Measurements from ENCODE around the gene PKD2L1. TPM values are rescaled to one million over a fixed set of nuclear protein-coding genes. Genes with fewer than 3 reads are reported as not detected.
"Not testable (repeated sequence)": the region's sequence is repeated elsewhere in the genome, so short reads cannot be mapped to it uniquely, and the experiment has no call there.

PKD2L1 gene
- total RNA-seq, 2 donors from 2014 or later = 0.09 to 0.34 TPM

GRCh38 chr10:100287756-100288155 lies 42.3 kb downstream of the PKD2L1 start:
- Histone ChIP-seq H3K4me3 (no peak overlapping the region), H3K27me3 (replicated peaks; ENCODE audit: insufficient read depth) (no peaks in the 10 kb centered on the region), H3K27ac (no peak overlapping the region), H3K4me1 (replicated peaks) (no peaks in the 10 kb centered on the region), H3K36me3 (no peaks in the 10 kb centered on the region), H3K9me3 (no peaks in the 10 kb centered on the region)
- 93% methylated on average over 6 of the region's 6 CpGs for WGBS
- DNase-seq (ENCODE audit: low spot score) = no peak
- intact Hi-C loops (cut with DNase I) = no loop called here
- TF ChIP-seq POLR2AphosphoS5 (IDR thresholded peaks at IDR 0.05) = no peak
- no peak for TF ChIP-seq POLR2A (IDR thresholded peaks at IDR 0.05)
- TF ChIP-seq, protein P1, sequence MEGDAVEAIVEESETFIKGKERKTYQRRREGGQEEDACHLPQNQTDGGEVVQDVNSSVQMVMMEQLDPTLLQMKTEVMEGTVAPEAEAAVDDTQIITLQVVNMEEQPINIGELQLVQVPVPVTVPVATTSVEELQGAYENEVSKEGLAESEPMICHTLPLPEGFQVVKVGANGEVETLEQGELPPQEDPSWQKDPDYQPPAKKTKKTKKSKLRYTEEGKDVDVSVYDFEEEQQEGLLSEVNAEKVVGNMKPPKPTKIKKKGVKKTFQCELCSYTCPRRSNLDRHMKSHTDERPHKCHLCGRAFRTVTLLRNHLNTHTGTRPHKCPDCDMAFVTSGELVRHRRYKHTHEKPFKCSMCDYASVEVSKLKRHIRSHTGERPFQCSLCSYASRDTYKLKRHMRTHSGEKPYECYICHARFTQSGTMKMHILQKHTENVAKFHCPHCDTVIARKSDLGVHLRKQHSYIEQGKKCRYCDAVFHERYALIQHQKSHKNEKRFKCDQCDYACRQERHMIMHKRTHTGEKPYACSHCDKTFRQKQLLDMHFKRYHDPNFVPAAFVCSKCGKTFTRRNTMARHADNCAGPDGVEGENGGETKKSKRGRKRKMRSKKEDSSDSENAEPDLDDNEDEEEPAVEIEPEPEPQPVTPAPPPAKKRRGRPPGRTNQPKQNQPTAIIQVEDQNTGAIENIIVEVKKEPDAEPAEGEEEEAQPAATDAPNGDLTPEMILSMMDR (IDR thresholded peaks at IDR 0.05) = no peak

- 2% methylated on average over 60 of the region's 63 CpGs for WGBS
- H3K9me3 ChIP-seq = no peaks in the 10 kb centered on the region
- no peaks in the 10 kb centered on the region for H3K27me3 ChIP-seq (replicated peaks; ENCODE audit: insufficient read depth)
- no peaks in the 10 kb centered on the region for H3K4me1 ChIP-seq (replicated peaks)
- TF ChIP-seq POLR2A (IDR thresholded peaks at IDR 0.05) (peak; percentile 78), POLR2AphosphoS5 (IDR thresholded peaks at IDR 0.05) (peak; percentile 90)
- TF ChIP-seq, protein P1 (IDR thresholded peaks at IDR 0.05) = peak in 3 of 4 experiments; percentile 20 to 45 (median 45)
- peak; percentile 73 for DNase-seq (ENCODE audit: low spot score)
- H3K36me3 ChIP-seq = no peaks in the 10 kb centered on the region
- H3K27ac ChIP-seq = peak within 1 kb of the TSS; percentile 86 to 92
- H3K4me3 ChIP-seq = peak within 1 kb of the TSS; percentile 83 to 90
- intact Hi-C loops (cut with DNase I) = no loop called here
These were observed 43.7 kb downstream of the PKD2L1 start, which contains the start of gene BLOC1S2 for GRCh38 chr10:100286051-100287033. Gene BLOC1S2, minus strand, starts transcription at chr10:100286680. Its CDS starts 21 bp downstream, at chr10:100286659.

DNA sequence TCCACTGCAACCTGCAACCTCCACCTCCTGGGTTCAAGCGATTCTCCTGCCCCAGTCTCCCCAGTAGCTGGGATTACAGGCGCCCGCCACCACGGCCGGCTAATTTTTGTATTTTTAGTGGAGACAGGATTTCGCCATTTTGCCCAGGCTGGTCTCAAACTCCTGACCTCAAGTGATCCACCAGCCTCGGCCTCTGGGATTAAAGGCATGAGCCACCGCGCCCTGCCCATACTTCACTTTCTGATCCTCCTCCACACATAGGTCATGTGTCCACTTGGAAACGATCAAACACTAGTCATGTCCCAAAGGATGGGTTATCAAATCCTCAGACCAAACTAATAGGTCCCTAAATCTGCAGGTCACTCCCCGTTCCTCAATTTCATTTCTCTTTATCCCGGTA lies 44.7 kb downstream of the PKD2L1 start:
- intact Hi-C loops (cut with DNase I); H3K27me3 ChIP-seq (replicated peaks; ENCODE audit: insufficient read depth); H3K9me3 ChIP-seq; H3K4me1 ChIP-seq (replicated peaks); H3K36me3 ChIP-seq; DNase-seq (ENCODE audit: low spot score): not testable (repeated sequence)
- Histone ChIP-seq H3K27ac (peak overlapping the region in 1 of 2 donors; percentile 92), H3K4me3 (peak overlapping the region; percentile 83 to 90)
- whole genome bisulfite sequencing = 82% methylated on average over 12 of the region's 12 CpGs

DNA sequence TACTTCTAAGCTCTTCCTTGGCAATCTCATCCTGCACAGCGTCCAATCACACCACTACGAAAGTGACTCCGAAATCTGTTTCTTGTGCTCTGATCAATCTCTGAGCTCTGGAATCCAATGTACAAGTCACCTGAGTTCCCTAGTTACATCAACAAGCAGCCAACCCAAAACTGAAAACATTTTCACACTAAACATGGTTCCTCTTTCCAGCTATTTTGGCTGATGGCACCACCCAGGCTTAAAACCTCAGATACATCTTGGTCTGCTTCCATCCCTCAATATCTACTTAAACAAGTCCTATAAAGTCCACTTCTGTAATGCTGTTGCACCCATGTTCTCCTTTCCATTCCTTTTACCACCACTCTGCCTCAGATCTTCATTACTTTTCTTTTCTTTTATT lies 47.1 kb downstream of the PKD2L1 start:
- Histone ChIP-seq H3K9me3 (no peaks in the 10 kb centered on the region), H3K4me1 (replicated peaks) (no peaks in the 10 kb centered on the region), H3K4me3 (no peak overlapping the region), H3K27me3 (replicated peaks; ENCODE audit: insufficient read depth) (no peaks in the 10 kb centered on the region), H3K36me3 (peaks cover 0 to 5% of the 10 kb centered on the region in 2 donors), H3K27ac (no peak overlapping the region)
- intact Hi-C loops (cut with DNase I) = no loop called here
- WGBS = 93% methylated on average over 3 of the region's 3 CpGs
- no peak for TF ChIP-seq POLR2AphosphoS5 (IDR thresholded peaks at IDR 0.05)
- no peak for TF ChIP-seq POLR2A (IDR thresholded peaks at IDR 0.05)
- TF ChIP-seq, protein P1 (IDR thresholded peaks at IDR 0.05) = no peak
- DNase-seq (ENCODE audit: low spot score) = no peak

DNA sequence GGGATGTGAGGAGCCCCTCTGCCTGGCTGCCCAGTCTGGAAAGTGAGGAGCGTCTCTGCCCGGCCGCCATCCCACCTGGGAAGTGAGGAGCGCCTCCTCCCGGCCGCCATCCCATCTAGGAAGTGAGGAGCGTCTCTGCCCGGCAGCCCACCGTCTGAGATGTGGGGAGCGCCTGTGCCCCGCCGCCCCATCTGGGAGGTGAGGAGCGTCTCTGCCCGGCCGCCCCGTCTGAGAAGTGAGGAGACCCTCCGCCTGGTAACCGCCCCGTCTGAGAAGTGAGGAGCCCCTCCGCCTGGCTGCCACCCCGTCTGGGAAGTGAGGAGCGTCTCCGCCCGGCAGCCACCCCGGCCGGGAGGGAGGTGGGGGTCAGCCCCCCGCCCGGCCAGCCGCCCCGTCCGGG lies 53.1 kb downstream of the PKD2L1 start:
- H3K4me3 ChIP-seq; H3K9me3 ChIP-seq; H3K36me3 ChIP-seq; H3K4me1 ChIP-seq (replicated peaks); H3K27me3 ChIP-seq (replicated peaks; ENCODE audit: insufficient read depth); DNase-seq (ENCODE audit: low spot score); intact Hi-C loops (cut with DNase I); H3K27ac ChIP-seq: not testable (repeated sequence)
- WGBS = 87% methylated on average over 15 of the region's 31 CpGs

Data from prostate gland (tissue), 2 donors.